ENCODE data around the gene HTRA3. TPM values are rescaled to one million over a fixed set of nuclear protein-coding genes. Genes with fewer than 3 reads are reported as not detected.
A peak's percentile ranks its signal among the peaks of the same experiment; 100 is the strongest.

HTRA3 gene
- total RNA-seq, 1 donor from 2014 or later: 0.16 TPM

DNA sequence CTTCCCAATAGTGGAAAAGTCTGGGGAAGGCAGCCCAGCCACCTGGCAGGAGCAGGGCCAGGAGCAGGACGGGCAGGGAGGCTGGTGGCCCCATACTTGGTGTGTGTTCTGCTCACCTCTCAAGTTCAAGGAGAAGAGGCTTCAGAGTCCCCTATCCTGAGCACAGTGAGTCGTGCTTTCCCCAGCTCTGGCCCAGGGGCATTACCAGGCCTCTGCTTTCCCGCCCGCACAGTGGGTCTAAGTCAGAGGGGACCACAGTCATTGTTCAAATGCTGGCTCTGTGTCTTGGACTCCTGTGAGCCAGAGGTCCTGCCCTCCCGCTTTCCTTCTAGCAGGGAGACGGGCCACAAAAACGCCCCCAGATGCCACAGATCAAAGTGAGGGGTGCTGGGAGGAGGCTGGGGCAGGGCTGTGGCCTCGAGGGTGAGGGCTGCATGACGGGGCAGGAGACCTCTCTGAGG lies 27.6 kb downstream of the HTRA3 start:
- peaks cover 22% of the 10 kb centered on the region for H3K27me3 Mint-ChIP-seq (ENCODE audit: unreplicated experiment)
- no peak for DNase-seq (ENCODE audit: extremely low spot score, unreplicated experiment)
- no peak overlapping the region for H3K4me3 Mint-ChIP-seq (ENCODE audit: unreplicated experiment)
- no peaks in the 10 kb centered on the region for H3K4me1 Mint-ChIP-seq (ENCODE audit: unreplicated experiment)
- TF ChIP-seq, protein P1, sequence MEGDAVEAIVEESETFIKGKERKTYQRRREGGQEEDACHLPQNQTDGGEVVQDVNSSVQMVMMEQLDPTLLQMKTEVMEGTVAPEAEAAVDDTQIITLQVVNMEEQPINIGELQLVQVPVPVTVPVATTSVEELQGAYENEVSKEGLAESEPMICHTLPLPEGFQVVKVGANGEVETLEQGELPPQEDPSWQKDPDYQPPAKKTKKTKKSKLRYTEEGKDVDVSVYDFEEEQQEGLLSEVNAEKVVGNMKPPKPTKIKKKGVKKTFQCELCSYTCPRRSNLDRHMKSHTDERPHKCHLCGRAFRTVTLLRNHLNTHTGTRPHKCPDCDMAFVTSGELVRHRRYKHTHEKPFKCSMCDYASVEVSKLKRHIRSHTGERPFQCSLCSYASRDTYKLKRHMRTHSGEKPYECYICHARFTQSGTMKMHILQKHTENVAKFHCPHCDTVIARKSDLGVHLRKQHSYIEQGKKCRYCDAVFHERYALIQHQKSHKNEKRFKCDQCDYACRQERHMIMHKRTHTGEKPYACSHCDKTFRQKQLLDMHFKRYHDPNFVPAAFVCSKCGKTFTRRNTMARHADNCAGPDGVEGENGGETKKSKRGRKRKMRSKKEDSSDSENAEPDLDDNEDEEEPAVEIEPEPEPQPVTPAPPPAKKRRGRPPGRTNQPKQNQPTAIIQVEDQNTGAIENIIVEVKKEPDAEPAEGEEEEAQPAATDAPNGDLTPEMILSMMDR (IDR thresholded peaks at IDR 0.05): no peak
- H3K27ac Mint-ChIP-seq (ENCODE audit: unreplicated experiment): no peak overlapping the region
- H3K36me3 Mint-ChIP-seq (ENCODE audit: unreplicated experiment): peaks cover 9% of the 10 kb centered on the region
- H3K9me3 Mint-ChIP-seq (ENCODE audit: unreplicated experiment): peaks cover 21% of the 10 kb centered on the region

DNA sequence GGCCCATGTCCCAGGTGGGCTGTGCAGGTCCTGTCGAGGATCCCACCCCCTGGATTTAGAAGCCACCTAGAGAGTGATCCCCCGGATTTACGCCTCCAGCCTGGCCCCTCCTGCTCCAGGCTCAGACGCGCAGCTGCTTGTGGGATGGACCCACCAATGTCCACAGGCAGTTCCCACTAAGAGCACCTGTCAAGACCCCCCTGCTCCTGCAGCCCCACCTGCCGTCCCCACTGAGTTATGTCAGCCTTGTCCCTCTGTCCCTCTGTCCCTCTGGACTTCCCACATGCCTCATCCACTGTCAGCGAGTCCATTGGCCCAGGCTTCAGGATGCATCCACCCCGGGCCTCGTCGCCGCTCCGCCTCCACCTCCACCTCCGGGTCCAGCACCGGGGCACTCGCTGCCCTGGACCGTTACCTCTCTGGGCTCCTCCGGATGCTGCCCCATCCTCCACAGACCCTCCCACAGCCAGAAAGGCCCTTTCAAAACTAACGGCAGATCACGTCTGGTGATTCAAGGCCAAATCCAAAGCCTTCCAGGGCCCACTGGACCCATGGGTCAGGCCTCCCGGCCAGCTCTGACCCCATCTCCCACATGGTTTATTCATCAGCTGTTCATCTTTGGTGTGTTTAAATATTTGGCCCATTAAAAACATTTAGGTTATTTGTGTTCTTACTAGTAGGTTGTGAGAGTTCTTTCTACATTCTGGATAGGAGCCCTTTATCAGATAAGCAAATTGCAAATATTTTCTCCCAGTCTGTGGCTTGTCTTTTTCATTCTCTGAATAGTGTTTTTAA lies 28.3 kb downstream of the HTRA3 start:
- Mint-ChIP-seq H3K27ac (ENCODE audit: unreplicated experiment) (no peak overlapping the region), H3K36me3 (ENCODE audit: unreplicated experiment) (peaks cover 9% of the 10 kb centered on the region), H3K27me3 (ENCODE audit: unreplicated experiment) (peaks cover 22% of the 10 kb centered on the region), H3K4me3 (ENCODE audit: unreplicated experiment) (no peak overlapping the region), H3K4me1 (ENCODE audit: unreplicated experiment) (no peaks in the 10 kb centered on the region), H3K9me3 (ENCODE audit: unreplicated experiment) (peaks cover 21% of the 10 kb centered on the region)
- no peak for DNase-seq (ENCODE audit: extremely low spot score, unreplicated experiment)
- TF ChIP-seq, protein P1 (IDR thresholded peaks at IDR 0.05): no peak

DNA sequence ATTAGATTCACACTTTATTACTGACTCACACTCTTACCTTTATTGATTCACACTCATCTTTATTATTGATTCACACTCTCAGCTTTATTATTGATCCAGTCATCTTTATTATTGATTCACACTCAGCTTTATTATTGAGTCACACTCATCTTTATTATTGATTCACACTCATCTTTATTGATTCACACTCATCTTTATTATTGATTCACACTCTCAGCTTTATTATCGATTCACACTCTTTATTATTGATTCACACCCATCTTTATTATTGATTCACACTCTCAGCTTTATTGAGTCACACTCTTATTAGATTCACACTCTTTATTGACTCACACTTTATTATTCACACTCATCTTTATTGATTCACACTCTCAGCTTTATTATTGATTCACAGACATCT lies 31.3 kb downstream of the HTRA3 start:
- Mint-ChIP-seq H3K27me3 (ENCODE audit: unreplicated experiment) (peaks cover 22% of the 10 kb centered on the region), H3K27ac (ENCODE audit: unreplicated experiment) (no peak overlapping the region), H3K36me3 (ENCODE audit: unreplicated experiment) (peaks cover 9% of the 10 kb centered on the region), H3K4me3 (ENCODE audit: unreplicated experiment) (no peak overlapping the region), H3K9me3 (ENCODE audit: unreplicated experiment) (peaks cover 21% of the 10 kb centered on the region), H3K4me1 (ENCODE audit: unreplicated experiment) (peaks cover 10% of the 10 kb centered on the region)
- TF ChIP-seq, protein P1 (IDR thresholded peaks at IDR 0.05): no peak
- no peak for DNase-seq (ENCODE audit: extremely low spot score, unreplicated experiment)

GRCh38 chr4:8301851-8302730 lies 32.5 kb downstream of the HTRA3 start:
- peaks cover 22% of the 10 kb centered on the region for H3K27me3 Mint-ChIP-seq (ENCODE audit: unreplicated experiment)
- no peak for DNase-seq (ENCODE audit: extremely low spot score, unreplicated experiment)
- peaks cover 21% of the 10 kb centered on the region for H3K9me3 Mint-ChIP-seq (ENCODE audit: unreplicated experiment)
- TF ChIP-seq, protein P1 (IDR thresholded peaks at IDR 0.05): no peak
- peak overlapping the region; percentile 41 for H3K27ac Mint-ChIP-seq (ENCODE audit: unreplicated experiment)
- H3K36me3 Mint-ChIP-seq (ENCODE audit: unreplicated experiment): peaks cover 9% of the 10 kb centered on the region
- H3K4me1 Mint-ChIP-seq (ENCODE audit: unreplicated experiment): peaks cover 19% of the 10 kb centered on the region
- H3K4me3 Mint-ChIP-seq (ENCODE audit: unreplicated experiment): no peak overlapping the region

- Mint-ChIP-seq H3K9me3 (ENCODE audit: unreplicated experiment) (peaks cover 21% of the 10 kb centered on the region), H3K27ac (ENCODE audit: unreplicated experiment) (peak overlapping the region; percentile 83), H3K36me3 (ENCODE audit: unreplicated experiment) (peaks cover 9% of the 10 kb centered on the region), H3K27me3 (ENCODE audit: unreplicated experiment) (peaks cover 22% of the 10 kb centered on the region), H3K4me3 (ENCODE audit: unreplicated experiment) (no peak overlapping the region), H3K4me1 (ENCODE audit: unreplicated experiment) (peaks cover 23% of the 10 kb centered on the region)
- DNase-seq (ENCODE audit: extremely low spot score, unreplicated experiment): no peak
- TF ChIP-seq, protein P1 (IDR thresholded peaks at IDR 0.05): no peak
Observed at GRCh38 chr4:8303081-8303480, 33.5 kb downstream of the HTRA3 start.
